ENCODE measurements around the gene SOCS3.

DNA sequence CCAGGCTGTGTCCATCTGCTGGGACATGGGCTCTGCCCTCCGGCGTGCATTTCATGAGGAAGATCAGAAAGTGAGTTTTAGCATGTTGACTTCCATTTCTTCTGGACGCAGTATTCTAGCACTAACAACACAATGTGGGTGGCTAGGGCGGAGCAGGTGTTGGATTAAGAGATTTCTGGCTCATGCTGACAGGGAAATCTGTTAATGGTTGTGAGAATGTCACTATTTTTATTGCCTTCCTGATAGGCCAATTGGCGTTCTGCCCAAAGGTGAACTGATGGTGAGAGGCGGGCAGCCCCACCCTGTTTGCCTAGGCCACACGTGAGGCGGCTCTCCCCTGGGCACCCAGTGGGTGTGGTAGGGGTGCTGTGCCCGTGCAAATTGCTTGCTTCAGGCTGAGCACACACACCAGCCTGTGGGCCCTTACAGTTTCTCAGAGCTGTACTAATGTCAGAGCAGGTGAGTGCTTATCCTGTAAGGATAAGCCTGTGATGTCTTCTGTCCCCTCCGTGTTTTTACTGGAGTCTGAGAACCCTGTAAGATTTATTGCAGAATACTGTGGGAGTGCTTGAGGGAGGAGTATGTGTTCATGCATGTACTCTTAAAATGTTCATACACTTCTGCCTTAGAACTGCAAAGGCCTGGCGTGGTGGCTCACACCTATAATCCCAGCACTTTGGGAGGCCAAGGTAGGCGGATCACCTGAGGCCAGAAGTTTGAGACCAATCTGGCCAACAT lies 49.5 kb upstream of the SOCS3 start:
- no peak for TF ChIP-seq EZH2 (IDR thresholded peaks at IDR 0.05; ENCODE audit: insufficient read depth, poor library complexity, severe bottlenecking)
- TF ChIP-seq EZH2phosphoT487 (IDR thresholded peaks at IDR 0.05; ENCODE audit: insufficient read depth, low read depth) = no peak
